C4-2B (cell line): ENCODE data around the gene BRMS1.

ENCODE experiments used
- ZFX ChIP-seq: fragments of 450-650 bp; IDR thresholded peaks from 2 replicates; pipeline ENCODE4 v1.6.1; 2017
- TF ChIP-seq, protein P1 (sequence below): fragments of 450-650 bp; conservative IDR thresholded peaks from 2 replicates; pipeline ENCODE4 v1.5.1; 2017; ENCODE audit warnings: mild to moderate bottlenecking

DNA sequence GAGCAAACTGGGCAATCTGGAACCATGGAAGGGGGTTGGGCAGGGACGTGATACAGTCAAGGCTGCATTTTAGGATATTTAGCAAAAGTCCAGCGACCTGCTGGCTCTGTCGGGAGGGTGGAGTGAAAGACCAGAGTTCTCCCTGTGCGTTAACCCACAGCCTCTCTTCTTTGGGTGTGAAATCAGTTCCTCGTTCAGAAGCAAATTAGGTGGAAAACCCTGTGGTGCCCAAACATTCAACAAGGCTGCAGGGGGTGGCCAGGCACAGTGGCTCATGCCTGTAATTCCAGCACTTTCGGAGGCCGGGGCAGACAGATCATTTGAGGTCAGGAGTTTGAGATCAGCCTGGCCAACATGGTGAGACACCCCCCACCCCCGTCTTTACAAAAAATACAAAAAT is 47.3 kb downstream of the BRMS1 start:
- TF ChIP-seq, protein P1, sequence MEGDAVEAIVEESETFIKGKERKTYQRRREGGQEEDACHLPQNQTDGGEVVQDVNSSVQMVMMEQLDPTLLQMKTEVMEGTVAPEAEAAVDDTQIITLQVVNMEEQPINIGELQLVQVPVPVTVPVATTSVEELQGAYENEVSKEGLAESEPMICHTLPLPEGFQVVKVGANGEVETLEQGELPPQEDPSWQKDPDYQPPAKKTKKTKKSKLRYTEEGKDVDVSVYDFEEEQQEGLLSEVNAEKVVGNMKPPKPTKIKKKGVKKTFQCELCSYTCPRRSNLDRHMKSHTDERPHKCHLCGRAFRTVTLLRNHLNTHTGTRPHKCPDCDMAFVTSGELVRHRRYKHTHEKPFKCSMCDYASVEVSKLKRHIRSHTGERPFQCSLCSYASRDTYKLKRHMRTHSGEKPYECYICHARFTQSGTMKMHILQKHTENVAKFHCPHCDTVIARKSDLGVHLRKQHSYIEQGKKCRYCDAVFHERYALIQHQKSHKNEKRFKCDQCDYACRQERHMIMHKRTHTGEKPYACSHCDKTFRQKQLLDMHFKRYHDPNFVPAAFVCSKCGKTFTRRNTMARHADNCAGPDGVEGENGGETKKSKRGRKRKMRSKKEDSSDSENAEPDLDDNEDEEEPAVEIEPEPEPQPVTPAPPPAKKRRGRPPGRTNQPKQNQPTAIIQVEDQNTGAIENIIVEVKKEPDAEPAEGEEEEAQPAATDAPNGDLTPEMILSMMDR, result no peak
- TF ChIP-seq ZFX, result no peak
